Dendritic cell treated with granulocyte-macrophage colony-stimulating factor and Interleukin-4, amounts not matched to agents 40 ng/mL and 50 ng/mL, for 4 days (primary cell): Measurements from ENCODE around the gene UBE2J2.

Experiments used
- H3K27ac Mint-ChIP-seq: one replicate; pipeline ENCODE4 v1.8.0; 2022; ENCODE audit warnings: mild to moderate bottlenecking, mixed read lengths
- H3K27me3 Mint-ChIP-seq: one replicate; pipeline ENCODE4 v1.8.0; 2022; ENCODE audit warnings: mild to moderate bottlenecking, mixed read lengths
- H3K36me3 Mint-ChIP-seq: one replicate; pipeline ENCODE4 v1.8.0; 2022; ENCODE audit warnings: low read depth, mixed read lengths
- H3K4me1 Mint-ChIP-seq: one replicate; pipeline ENCODE4 v1.8.0; 2022; ENCODE audit warnings: low read depth, mixed read lengths
- H3K4me3 Mint-ChIP-seq: one replicate; pipeline ENCODE4 v1.8.0; 2022; ENCODE audit warnings: mild to moderate bottlenecking, moderate library complexity, mixed read lengths
- H3K9me3 Mint-ChIP-seq: one replicate; pipeline ENCODE4 v1.8.0; 2022; ENCODE audit warnings: mixed read lengths
- intact Hi-C: fragments of 100-400 bp; cut with micrococcal nuclease; formaldehyde crosslinking; loops from one replicate; pipeline ENCODE4 v1.15.0; 2022

UBE2J2 gene

DNA sequence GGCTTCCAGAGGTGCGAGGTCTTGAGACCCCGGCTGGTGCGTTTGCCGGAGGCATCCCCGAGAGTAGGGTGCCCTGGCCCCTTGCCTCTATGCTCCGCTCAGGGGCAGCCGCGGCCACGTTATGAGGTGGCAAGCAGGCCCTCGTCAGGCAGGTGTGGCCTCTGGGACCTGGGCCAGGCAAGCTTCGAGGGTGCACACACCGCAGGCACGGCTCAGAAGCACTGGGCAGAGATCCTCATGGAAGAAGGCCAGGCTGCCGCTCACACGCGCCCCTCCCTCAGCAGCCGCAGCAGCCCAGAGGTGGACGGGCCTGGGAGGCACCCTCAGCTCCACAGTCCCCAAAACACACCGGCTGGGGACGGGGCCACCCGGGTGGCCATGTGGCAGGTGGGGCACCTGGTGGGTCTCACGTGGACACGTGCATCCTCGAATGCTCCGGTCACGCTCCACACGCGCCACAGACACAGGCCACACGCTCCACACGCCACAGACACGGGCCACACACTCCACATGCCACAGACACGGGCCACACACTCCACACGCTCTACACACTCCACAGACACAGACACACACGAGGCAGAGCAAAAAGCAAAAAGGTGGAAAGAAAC, 48.3 kb downstream of the UBE2J2 start:
- Mint-ChIP-seq H3K4me3 (no peak overlapping the region), H3K36me3 (peaks cover 100% of the 10 kb centered on the region), H3K4me1 (peaks cover 21% of the 10 kb centered on the region), H3K27me3 (no peaks in the 10 kb centered on the region), H3K9me3 (no peaks in the 10 kb centered on the region), H3K27ac (no peak overlapping the region)
- intact Hi-C loops = no loop called here

DNA sequence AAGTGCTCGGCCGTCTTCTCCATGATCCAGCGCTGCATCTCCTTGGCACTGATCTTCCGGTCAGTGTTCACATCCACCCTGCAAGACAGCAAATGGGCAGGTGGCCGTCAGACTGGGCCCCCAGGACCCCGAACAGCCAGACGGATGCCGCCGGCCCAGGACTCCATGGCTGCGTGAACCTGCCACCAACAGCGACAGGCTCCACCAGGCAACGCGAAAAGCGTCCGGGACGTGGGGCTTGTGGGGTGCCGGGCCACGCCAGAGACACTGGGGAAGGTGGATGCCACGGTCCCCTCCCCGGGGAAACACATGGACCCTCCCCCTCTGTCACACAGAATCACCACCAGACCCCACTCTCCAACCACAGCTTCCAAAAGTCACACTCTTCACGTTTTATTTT, 49.8 kb downstream of the UBE2J2 start:
- no peaks in the 10 kb centered on the region for H3K27me3 Mint-ChIP-seq
- intact Hi-C loops = no loop called here
- peaks cover 100% of the 10 kb centered on the region for H3K36me3 Mint-ChIP-seq
- no peak overlapping the region for H3K4me3 Mint-ChIP-seq
- no peaks in the 10 kb centered on the region for H3K9me3 Mint-ChIP-seq
- no peak overlapping the region for H3K27ac Mint-ChIP-seq
- H3K4me1 Mint-ChIP-seq = peaks cover 9% of the 10 kb centered on the region

DNA sequence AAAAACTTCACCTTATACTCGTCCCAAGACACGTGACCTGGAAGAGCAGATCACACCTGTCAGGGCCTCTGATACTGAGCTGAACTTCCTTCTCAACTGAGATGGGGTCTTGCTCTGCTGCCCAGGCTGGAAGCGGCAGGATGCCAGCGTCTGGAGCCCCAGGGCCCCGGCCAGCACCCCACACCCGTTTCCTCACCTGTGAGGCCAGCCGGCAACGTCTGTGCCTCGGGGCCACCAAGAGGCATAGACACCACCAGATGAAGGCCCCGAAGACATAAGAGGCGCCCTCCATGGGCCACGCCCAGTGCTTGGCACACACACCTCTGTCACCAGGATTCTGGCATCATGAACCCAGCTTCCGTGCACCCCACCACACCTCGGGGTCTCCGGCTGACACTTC, 50.3 kb downstream of the UBE2J2 start:
- Mint-ChIP-seq H3K4me3 (no peak overlapping the region), H3K4me1 (peaks cover 9% of the 10 kb centered on the region), H3K27ac (no peak overlapping the region), H3K27me3 (no peaks in the 10 kb centered on the region), H3K9me3 (no peaks in the 10 kb centered on the region), H3K36me3 (peaks cover 100% of the 10 kb centered on the region)
- intact Hi-C loops = no loop called here

DNA sequence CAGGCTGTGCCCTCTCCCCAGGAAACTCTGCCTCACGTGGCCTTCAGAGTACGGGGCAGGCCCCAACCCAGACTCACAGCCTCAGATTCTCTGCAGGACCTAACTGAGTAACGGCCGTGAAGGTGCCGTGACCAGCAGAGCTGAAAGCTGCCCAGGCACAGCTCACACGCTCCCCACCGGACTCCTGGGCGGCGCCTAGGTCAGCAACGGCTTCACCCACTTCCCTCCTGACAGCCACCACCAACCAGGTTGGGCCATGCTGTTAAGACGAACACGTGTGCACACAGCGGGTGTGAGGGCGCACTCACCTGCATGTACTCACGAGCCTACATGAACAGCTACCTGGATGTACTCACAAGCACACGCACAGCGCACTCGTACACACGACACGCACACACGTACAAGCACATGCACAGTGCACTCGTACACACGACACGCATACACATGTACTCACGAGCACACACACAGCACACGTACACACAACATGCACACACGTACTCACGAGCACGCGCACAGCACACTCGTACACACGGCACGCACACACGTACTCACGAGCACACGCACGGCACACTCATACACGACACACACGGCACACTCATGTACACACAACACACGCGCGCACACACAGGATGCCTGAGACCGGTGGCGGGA, 51.0 kb downstream of the UBE2J2 start:
- intact Hi-C loops = no loop called here
- Mint-ChIP-seq H3K27ac (no peak overlapping the region), H3K9me3 (no peaks in the 10 kb centered on the region), H3K4me1 (peaks cover 9% of the 10 kb centered on the region), H3K4me3 (no peak overlapping the region), H3K36me3 (peaks cover 100% of the 10 kb centered on the region), H3K27me3 (no peaks in the 10 kb centered on the region)

DNA sequence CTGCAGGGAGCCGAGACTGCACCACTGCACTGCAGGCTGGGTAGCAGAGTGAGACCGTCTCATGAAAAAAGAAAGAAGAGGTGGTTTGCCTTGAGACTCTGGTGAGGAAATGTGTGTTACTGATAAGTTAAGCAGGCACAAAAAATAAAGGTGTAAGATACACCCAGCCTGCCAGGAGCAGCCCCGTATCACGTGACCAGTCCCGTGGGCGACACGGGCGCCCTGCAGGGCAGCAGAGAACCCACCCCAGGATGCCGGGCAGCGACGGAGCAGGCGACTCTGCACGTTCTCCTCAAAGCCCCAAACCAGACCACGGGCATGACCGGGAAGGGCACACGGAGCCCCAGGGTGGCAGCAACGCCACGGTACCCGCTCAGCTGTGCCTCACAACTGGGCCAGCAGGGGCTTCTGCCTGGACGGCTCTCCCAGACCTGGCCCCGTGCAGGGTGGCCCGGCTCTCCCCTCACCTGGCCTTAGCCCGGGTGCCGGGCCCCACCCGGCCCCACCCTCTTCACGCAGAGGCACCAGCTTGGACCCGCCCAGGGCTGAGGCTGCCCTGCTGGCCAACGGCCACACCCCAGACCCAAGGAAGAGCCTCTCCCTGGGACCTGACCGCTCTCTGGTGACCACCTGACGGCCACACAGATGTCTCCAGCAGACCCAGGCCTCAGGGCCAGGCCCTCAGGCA, 51.6 kb downstream of the UBE2J2 start:
- H3K4me3 Mint-ChIP-seq = no peak overlapping the region
- H3K4me1 Mint-ChIP-seq = peaks cover 9% of the 10 kb centered on the region
- H3K36me3 Mint-ChIP-seq = peaks cover 100% of the 10 kb centered on the region
- intact Hi-C loops = no loop called here
- H3K9me3 Mint-ChIP-seq = no peaks in the 10 kb centered on the region
- no peaks in the 10 kb centered on the region for H3K27me3 Mint-ChIP-seq
- H3K27ac Mint-ChIP-seq = no peak overlapping the region

DNA sequence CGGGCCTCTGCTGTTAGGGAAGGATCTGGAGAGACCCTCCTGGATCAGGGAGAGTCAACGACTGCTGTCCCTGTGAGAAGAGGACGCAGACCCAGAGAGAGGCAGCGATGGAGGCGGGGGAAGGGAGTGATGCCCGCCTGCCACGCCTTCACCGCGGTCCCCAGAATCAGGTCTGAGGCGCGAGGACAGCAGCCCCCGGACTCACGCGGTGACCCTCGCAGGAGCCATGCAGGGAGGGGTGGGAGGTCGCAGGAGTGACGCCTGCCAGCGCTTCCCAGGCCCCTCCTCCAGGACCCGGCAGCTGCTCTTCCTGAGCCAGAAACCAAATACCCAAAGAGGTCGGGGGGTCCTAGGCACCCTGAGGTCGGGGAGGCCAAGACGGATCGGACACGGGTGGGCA, 53.5 kb downstream of the UBE2J2 start:
- Mint-ChIP-seq H3K4me1 (peaks cover 12% of the 10 kb centered on the region), H3K27ac (no peak overlapping the region), H3K36me3 (peaks cover 100% of the 10 kb centered on the region), H3K9me3 (no peaks in the 10 kb centered on the region), H3K27me3 (no peaks in the 10 kb centered on the region), H3K4me3 (no peak overlapping the region)
- intact Hi-C loops = no loop called here

DNA sequence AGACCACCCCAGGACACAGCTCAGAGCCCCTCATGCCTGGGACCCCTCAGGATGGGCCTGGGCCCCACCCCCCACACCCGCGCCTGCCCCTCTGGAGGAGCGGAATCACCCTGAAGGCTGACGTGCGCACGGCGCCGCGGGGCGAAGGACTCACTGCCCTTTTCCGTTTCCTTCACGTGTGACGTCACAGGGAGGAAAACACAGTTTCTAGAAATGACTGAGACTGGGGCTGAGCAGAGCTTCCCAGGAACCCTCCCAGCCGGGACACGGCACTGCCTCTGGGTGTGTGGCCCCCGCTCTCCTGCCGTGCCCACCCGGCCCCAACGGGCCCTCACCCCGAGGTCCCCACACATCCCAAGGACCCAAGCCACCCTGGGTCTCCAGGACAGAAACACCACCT, 54.3 kb downstream of the UBE2J2 start:
- no peak overlapping the region for H3K27ac Mint-ChIP-seq
- H3K36me3 Mint-ChIP-seq = peaks cover 96% of the 10 kb centered on the region
- H3K27me3 Mint-ChIP-seq = peaks cover 3% of the 10 kb centered on the region
- intact Hi-C loops = no loop called here
- H3K9me3 Mint-ChIP-seq = no peaks in the 10 kb centered on the region
- H3K4me1 Mint-ChIP-seq = peaks cover 20% of the 10 kb centered on the region
- H3K4me3 Mint-ChIP-seq = no peak overlapping the region

DNA sequence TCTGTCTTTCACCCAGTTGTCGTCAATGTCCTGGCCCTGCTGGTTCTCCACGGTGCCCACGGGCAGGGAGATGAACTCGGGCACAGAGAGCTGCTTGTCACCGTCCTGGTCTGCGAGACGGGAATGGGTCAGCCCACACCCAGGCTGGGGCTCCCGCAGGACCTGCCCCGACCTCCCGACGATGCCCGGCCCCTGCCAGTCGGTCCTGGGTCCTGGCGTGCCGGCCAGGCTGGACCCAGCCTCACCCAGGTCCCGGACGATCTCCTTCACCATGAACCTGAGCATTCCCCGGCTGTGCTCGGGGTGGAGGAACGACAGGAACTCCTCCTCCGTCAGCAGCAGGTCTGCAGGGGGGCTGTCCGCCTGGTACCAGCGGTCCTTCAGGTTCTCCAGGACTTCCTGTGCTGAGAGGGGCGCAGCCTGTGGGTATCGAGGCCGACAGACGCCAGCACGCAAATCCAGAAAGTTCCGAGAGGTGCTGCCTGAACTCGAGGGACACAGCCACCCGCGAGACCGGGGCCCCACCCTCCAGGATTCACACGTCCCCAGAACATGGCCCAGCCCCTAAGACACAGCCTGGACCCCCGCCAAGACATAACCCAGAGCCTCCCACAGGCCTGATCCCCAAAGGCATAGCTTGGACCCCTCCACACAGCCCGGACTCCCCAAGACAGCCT, 55.0 kb downstream of the UBE2J2 start:
- H3K9me3 Mint-ChIP-seq = no peaks in the 10 kb centered on the region
- H3K4me3 Mint-ChIP-seq = no peak overlapping the region
- H3K4me1 Mint-ChIP-seq = peaks cover 25% of the 10 kb centered on the region
- intact Hi-C loops = no loop called here
- peaks cover 9% of the 10 kb centered on the region for H3K27me3 Mint-ChIP-seq
- H3K36me3 Mint-ChIP-seq = peaks cover 89% of the 10 kb centered on the region
- no peak overlapping the region for H3K27ac Mint-ChIP-seq

DNA sequence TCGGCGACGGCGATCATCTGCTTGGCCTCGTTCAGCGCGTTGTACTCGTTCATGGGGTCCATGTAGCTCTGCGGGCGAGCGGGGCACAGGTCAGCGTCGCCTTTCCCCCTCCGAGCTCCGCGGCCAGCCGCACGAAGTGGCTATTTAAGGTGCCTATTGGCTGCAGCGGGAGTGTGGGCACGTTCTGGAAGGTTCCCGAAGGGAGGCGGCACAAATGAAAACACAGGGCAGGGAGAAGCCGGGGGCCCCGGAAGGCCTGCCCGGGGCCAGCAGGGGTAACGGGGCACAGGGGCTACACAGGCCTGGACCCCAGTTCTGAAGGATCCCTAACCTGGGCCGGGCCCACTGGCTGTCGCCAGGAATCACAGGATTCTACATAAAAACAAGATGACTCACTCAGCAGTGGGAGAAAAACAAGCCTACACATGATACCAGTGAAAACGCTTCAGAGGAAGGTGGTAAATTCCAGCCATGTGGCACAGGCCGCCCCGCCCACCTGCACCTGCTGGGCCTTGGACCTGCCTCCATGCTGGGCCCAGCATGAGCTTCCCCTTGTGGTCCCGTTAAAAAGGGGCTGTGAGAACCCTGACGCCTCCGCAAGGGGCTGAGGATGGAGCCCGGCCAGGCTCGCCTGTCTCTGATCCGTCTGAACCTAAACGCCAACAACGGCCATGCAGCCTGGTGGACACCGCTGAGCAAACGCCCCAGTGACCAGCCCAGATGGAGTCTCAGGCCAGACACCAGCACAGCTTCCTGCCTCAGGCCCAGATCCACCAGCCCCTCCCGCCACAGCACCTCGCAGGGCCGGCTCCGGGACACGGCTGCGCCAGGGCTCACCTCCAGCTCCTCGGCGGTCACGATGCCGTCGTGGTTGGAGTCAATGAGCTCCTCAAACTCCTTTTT, 55.8 kb downstream of the UBE2J2 start:
- H3K4me3 Mint-ChIP-seq = no peak overlapping the region
- intact Hi-C loops = no loop called here
- peaks cover 25% of the 10 kb centered on the region for H3K4me1 Mint-ChIP-seq
- peaks cover 13% of the 10 kb centered on the region for H3K27me3 Mint-ChIP-seq
- no peaks in the 10 kb centered on the region for H3K9me3 Mint-ChIP-seq
- peaks cover 82% of the 10 kb centered on the region for H3K36me3 Mint-ChIP-seq
- H3K27ac Mint-ChIP-seq = no peak overlapping the region

DNA sequence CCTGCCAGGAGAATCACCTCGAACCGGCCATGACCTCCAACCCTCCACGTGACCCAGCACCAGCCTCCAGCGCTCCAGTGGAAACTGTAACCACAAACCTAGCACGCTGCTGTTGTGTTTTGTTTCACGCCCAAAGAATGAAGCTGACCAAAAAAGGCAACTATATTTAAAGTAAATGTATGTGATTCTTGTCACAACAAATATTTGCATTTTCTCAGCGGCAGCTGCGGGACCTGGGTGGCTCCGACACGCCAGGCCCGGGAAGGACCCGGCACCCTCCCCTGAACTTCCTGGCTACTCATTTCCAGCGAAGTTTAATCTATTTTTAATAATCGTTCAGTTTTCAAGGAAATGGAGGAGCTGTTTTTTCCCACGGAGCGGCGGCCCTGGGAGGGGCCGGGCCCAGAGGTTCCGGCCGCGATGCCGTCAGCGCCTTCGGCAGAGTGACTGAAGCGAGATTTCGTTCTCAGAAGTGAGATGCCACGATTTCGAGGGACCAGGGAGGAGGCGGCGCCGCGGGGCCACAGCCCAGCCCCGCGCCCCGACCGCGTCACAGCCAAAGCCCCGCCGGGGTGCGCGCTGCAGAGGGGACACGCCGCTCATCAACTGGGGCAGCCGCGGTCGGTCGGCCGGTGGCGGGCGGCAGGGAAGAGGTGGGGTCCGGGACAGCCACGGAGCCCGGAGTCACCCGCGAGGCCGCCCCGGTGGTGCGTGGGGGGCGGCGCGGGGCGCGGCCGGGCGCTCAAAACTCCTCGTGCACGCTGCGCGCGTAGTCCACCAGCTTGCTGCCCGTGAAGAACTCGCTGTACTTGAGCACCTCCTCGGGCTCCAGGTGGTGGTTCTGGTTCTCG, 56.7 kb downstream of the UBE2J2 start:
- H3K36me3 Mint-ChIP-seq = peaks cover 73% of the 10 kb centered on the region
- intact Hi-C loops = no loop called here
- H3K4me3 Mint-ChIP-seq = no peak overlapping the region
- no peaks in the 10 kb centered on the region for H3K9me3 Mint-ChIP-seq
- peaks cover 21% of the 10 kb centered on the region for H3K27me3 Mint-ChIP-seq
- no peak overlapping the region for H3K27ac Mint-ChIP-seq
- H3K4me1 Mint-ChIP-seq = peaks cover 25% of the 10 kb centered on the region

DNA sequence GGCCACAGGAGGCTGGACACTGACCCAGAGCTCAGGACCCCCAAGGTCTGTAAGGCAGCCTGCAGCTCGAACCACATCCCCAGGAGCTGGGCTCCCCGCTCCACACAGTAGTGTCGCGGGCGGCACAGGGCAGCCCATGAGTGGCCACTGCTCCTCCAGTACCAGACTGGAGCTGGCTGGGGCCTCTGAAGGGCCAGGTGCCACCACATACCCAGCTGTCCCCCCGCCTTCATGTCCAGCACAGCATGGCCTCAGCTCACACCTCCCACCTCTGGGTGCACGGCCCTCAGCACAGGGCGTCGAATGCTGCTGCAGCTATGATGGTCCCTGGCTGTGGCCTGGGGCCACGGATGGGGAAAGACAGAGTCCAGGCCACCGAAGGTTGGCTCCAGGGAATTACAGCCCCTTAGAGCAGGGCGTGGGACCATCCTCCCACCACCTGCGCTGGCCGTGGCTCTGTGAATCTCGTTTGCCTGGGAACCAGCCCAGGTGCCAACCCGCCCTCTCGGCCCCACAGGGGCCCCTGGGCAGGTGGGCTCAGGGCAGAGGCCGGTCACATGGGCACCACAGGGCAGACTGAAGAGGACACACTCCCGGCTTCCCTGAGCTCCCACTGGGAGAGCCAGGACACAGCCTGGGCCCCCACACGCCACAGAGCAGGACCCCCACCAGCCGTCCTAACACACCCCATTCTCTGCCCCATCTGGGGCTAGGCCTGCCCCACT, 57.6 kb downstream of the UBE2J2 start:
- H3K9me3 Mint-ChIP-seq = no peaks in the 10 kb centered on the region
- peaks cover 28% of the 10 kb centered on the region for H3K4me1 Mint-ChIP-seq
- intact Hi-C loops = no loop called here
- no peak overlapping the region for H3K27ac Mint-ChIP-seq
- peaks cover 67% of the 10 kb centered on the region for H3K36me3 Mint-ChIP-seq
- no peak overlapping the region for H3K4me3 Mint-ChIP-seq
- H3K27me3 Mint-ChIP-seq = peaks cover 27% of the 10 kb centered on the region

DNA sequence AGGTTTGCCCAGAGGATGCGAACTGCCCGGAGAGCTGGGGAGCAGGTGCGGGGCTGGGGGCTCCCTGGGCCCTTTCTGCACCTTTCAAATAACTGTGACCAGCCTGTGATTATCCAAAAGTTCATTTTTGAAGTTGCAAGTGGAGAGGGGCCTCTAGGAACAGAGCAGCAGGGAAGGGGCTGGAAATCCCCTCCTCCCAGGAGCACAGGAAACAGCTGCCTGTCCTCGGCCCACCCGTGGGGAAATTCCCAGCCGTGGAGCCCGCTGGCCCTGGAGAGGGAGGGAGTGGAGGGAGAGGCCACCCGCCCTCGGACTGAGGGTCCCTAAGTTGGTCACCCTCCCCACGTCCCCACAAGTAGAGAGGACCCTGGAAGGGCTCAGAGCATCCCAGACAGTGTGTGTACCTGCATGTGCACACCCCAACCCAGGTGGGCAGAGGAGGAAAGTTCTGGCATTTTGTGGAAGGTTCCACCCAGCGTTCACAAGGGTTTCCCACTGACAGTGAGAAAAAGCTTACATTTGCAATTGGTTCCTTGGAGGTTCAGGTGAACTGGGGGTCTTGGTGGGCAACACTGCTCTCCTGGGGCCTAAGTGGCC, 58.5 kb downstream of the UBE2J2 start:
- Mint-ChIP-seq H3K36me3 (peaks cover 61% of the 10 kb centered on the region), H3K27me3 (peaks cover 33% of the 10 kb centered on the region), H3K27ac (no peak overlapping the region), H3K4me1 (peaks cover 32% of the 10 kb centered on the region), H3K9me3 (no peaks in the 10 kb centered on the region), H3K4me3 (no peak overlapping the region)
- intact Hi-C loops = no loop called here
